Mesothelial cell of epicardium (in vitro differentiated cells): ENCODE results near the gene WDR26. TPM values are rescaled to one million over a fixed set of nuclear protein-coding genes. Genes with fewer than 3 reads are reported as not detected.

Experiments used
- DNase-seq, 2 experiments: peaks; one replicate each; pipeline ENCODE4 v3.0.0; 2021; ENCODE audit warnings: low spot score in 2 of 2; ENCODE audit not compliant: unreplicated experiment in 2 of 2
- H3K27ac Mint-ChIP-seq: 2 replicates; pipeline ENCODE4 v1.8.0; 2021; ENCODE audit warnings: mixed read lengths
- H3K27me3 Mint-ChIP-seq: 2 replicates; pipeline ENCODE4 v1.8.0; 2021; ENCODE audit warnings: low read depth, mixed read lengths
- H3K36me3 Mint-ChIP-seq: 2 replicates; pipeline ENCODE4 v1.8.0; 2021; ENCODE audit warnings: mixed read lengths
- H3K4me1 Mint-ChIP-seq: 2 replicates; pipeline ENCODE4 v1.8.0; 2021; ENCODE audit warnings: mixed read lengths
- H3K4me3 Mint-ChIP-seq: 2 replicates; pipeline ENCODE4 v1.8.0; 2021; ENCODE audit warnings: mild to moderate bottlenecking, moderate library complexity, mixed read lengths
- H3K9me3 Mint-ChIP-seq: 2 replicates; pipeline ENCODE4 v1.8.0; 2021; ENCODE audit warnings: mixed read lengths
- total RNA-seq: library from RNA; stranded (reverse); gene quantifications from 3 replicates; pipeline ENCODE4 v1.2.1, GENCODE V29; 2021
- TF ChIP-seq, protein P1 (sequence below): fragments of 200-600 bp; sonication (generic); IDR thresholded peaks from one replicate; pipeline ENCODE4 v1.5.0; 2021; ENCODE audit warnings: antibody characterized with exemption; ENCODE audit not compliant: unreplicated experiment

The WDR26 gene
- total RNA-seq, 1 donor from 2014 or later, result 101 TPM

DNA sequence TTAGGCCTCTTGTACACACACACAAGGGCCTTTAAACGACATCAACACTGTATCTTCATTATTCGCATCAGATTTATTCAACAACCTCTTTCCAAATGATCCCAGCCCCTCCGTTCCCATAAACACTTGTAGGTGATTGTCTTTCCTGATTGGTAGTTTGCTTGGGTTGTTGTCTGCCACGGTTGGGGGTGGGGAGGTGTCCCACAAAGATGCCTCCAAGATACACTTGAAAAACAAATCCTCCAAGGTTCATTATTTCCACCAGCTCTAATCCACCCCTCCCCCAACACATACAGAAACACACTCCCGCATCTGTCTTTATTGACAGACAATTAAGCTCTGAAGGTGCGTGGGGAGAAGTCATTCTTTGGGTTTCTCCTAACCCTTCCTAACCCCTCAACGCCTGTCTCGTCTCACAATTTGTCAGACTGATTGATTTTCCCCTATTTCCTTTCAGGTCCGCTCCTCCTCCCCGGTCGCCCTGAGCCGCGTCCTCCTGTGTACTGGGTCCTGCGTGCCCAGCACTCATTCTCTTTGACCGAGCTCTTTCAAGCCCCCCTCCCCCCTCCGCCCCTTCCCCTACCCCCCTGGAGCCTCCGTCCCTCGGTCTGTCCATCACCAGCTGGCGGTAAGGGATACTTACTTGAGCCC, 1.4 kb downstream of the WDR26 start:
- Mint-ChIP-seq H3K36me3 (peaks cover 7% of the 10 kb centered on the region), H3K27ac (peak overlapping the region; percentile 86), H3K9me3 (no peaks in the 10 kb centered on the region), H3K27me3 (no peaks in the 10 kb centered on the region), H3K4me1 (peaks cover 45% of the 10 kb centered on the region), H3K4me3 (peak overlapping the region; percentile 81)
- DNase-seq, result no peak
- TF ChIP-seq, protein P1, sequence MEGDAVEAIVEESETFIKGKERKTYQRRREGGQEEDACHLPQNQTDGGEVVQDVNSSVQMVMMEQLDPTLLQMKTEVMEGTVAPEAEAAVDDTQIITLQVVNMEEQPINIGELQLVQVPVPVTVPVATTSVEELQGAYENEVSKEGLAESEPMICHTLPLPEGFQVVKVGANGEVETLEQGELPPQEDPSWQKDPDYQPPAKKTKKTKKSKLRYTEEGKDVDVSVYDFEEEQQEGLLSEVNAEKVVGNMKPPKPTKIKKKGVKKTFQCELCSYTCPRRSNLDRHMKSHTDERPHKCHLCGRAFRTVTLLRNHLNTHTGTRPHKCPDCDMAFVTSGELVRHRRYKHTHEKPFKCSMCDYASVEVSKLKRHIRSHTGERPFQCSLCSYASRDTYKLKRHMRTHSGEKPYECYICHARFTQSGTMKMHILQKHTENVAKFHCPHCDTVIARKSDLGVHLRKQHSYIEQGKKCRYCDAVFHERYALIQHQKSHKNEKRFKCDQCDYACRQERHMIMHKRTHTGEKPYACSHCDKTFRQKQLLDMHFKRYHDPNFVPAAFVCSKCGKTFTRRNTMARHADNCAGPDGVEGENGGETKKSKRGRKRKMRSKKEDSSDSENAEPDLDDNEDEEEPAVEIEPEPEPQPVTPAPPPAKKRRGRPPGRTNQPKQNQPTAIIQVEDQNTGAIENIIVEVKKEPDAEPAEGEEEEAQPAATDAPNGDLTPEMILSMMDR, result no peak

DNA sequence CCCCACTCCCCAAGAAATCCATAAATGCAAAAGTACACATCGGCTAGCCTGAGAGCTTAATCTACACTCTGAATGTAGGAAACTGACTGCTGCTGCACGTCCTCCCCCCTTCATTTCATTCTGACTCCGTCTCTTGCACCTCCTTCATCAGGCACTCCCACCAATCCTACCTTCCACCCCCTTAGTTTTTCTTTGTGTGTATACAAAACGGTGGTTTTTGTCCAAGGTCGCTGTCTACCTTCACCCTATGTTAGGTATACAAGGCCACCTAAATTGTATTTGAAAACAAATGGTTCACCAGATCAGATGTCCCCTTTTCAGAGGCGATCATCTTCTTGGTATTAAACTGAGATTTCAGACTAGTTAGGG, 1.9 kb downstream of the WDR26 start:
- peak overlapping the region; percentile 86 for H3K27ac Mint-ChIP-seq
- peaks cover 48% of the 10 kb centered on the region for H3K4me1 Mint-ChIP-seq
- H3K9me3 Mint-ChIP-seq, result no peaks in the 10 kb centered on the region
- TF ChIP-seq, protein P1, result no peak
- DNase-seq, result no peak
- peaks cover 9% of the 10 kb centered on the region for H3K36me3 Mint-ChIP-seq
- H3K27me3 Mint-ChIP-seq, result no peaks in the 10 kb centered on the region
- H3K4me3 Mint-ChIP-seq, result peak overlapping the region; percentile 81

DNA sequence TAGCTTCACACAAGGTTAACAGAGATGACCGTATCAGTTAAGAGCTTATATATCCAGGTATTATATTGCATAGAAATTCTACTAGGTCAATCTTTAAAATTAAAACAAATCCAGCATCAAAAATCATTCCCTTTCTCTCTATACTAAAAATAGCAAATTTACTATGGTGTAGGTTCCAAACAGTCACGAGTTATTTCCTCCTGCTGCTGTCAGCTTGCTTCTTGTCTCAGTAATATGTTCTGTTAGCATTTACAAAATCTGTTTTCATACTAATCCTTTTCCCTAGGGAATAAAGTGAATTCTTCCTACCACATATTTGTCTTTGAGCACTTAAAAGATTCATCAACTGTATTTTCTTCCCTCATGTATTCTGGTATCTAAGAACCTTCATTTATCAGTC, 2.5 kb downstream of the WDR26 start:
- Mint-ChIP-seq H3K4me1 (peaks cover 51% of the 10 kb centered on the region), H3K36me3 (peaks cover 11% of the 10 kb centered on the region), H3K4me3 (peak overlapping the region; percentile 81), H3K9me3 (no peaks in the 10 kb centered on the region), H3K27me3 (no peaks in the 10 kb centered on the region), H3K27ac (peak overlapping the region; percentile 86)
- TF ChIP-seq, protein P1, result no peak
- DNase-seq, result no peak

DNA sequence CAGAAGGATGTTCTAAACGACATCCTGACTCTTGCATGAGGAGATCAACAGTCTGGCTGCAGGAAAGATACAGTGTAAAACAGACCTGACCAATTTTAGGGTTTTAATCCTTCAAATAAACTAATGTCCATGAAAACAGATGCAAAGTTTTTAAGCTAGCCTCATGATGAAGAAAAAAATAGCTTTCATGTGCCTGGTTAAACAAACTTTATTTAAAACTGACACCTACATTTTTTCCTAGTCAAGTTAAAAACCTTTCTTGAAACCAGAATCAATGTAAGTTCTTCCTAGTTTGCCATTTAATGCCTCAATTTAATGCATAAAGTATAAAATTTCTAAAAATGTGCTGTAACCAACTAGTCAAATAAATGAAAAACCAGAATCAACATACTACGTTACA, 2.9 kb downstream of the WDR26 start:
- Mint-ChIP-seq H3K27me3 (no peaks in the 10 kb centered on the region), H3K4me3 (peak overlapping the region; percentile 81), H3K27ac (peak overlapping the region; percentile 86), H3K4me1 (peaks cover 49% of the 10 kb centered on the region), H3K36me3 (peaks cover 11% of the 10 kb centered on the region), H3K9me3 (no peaks in the 10 kb centered on the region)
- TF ChIP-seq, protein P1, result no peak
- no peak for DNase-seq

DNA sequence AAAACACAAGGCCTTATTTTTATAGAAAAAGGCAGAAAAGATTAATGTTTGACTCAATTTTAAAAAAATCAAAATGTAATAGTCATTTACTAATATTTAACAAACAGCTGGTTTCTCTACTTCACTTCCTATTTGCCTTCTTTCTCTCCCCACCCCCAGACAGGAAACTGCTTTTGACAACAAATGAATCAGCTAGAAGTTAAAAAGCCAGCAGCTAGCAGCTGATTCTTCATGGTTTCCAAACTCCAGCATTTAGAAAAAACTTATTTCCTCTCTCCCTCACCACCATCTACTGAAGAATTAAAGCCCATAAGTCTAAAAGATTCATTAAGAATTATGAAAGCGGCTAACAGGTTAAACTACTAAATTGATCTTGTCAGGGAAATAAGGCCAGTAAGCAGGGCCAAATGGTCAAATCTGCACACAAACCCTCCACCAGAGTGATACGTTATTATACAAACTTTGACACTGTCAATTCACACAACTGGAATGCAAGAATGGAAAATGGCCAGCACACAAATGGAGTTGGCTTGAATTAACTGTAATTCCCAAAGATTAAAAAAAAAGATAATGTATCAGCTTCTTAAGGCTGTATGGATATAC, 4.0 kb downstream of the WDR26 start:
- no peaks in the 10 kb centered on the region for H3K27me3 Mint-ChIP-seq
- peaks cover 12% of the 10 kb centered on the region for H3K36me3 Mint-ChIP-seq
- TF ChIP-seq, protein P1, result no peak
- DNase-seq, result no peak
- peak overlapping the region; percentile 28 for H3K4me3 Mint-ChIP-seq
- peaks cover 39% of the 10 kb centered on the region for H3K4me1 Mint-ChIP-seq
- H3K27ac Mint-ChIP-seq, result peak overlapping the region; percentile 77
- no peaks in the 10 kb centered on the region for H3K9me3 Mint-ChIP-seq
